Erythroblast (primary cell): ENCODE results near the gene AKR1B15.
"Not testable (repeated sequence)": the region's sequence is repeated elsewhere in the genome, so short reads cannot be mapped to it uniquely, and the experiment has no call there.

Source experiments
- GATA1 ChIP-seq: IDR thresholded peaks from 2 replicates; pipeline ENCODE4 v1.6.1; 2011; ENCODE audit warnings: low read depth, mild to moderate bottlenecking, control low read depth, low read length, moderate library complexity
- POLR2A ChIP-seq: IDR thresholded peaks from 2 replicates; pipeline ENCODE4 v1.6.1; 2011; ENCODE audit warnings: mild to moderate bottlenecking, low read length

DNA sequence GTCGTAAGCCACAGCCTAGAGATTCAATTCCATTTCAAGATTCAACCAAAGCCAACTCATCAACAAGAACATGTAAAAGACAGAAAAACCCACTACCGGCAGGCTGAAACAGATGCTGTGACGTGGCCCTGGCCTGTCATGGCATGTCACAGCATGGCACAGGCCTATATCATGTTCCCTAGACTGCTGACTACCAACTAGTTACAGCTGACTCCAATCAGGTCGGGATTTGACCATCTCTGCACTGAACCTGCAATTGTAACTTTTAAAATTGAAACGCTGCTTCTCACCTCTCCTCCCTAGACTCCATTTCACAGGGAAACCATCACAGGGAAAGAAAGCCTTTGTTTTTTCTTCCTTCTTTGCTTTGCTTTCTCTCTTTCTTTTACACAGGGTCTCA is 12.7 kb downstream of the AKR1B15 start:
- not testable (repeated sequence) for TF ChIP-seq POLR2A, GATA1
